Glomerular endothelial cell (primary cell): Measurements from ENCODE around the gene SMOC2. TPM values are rescaled to one million over a fixed set of nuclear protein-coding genes. Genes with fewer than 3 reads are reported as not detected.

Source experiments
- DNase-seq: peaks from one replicate; pipeline ENCODE4 v3.0.0-alpha.2; 2011; ENCODE audit warnings: low read depth, low spot score; ENCODE audit errors: extremely low read depth
- total RNA-seq: library from RNA; depleted of rRNA; stranded (reverse); fragments of >200 nt; gene quantifications from 2 replicates; pipeline ENCODE4 v1.2.3, GENCODE V29; 2015

Gene SMOC2
- total RNA-seq, 1 donor from 2014 or later, result not detected

- no peak for DNase-seq
Observed at GRCh38 chr6:168479421-168479820, 38.4 kb downstream of the SMOC2 start.

- DNase-seq, result no peak
Observed at GRCh38 chr6:168480481-168480880, 39.5 kb downstream of the SMOC2 start.

- no peak for DNase-seq
Observed at GRCh38 chr6:168485818-168486217, 44.8 kb downstream of the SMOC2 start.

- DNase-seq, result no peak
Observed at GRCh38 chr6:168490757-168491156, 49.8 kb downstream of the SMOC2 start.

GRCh38 chr6:168493976-168494375 lies 53.0 kb downstream of the SMOC2 start:
- DNase-seq, result no peak

- DNase-seq, result no peak
Observed at GRCh38 chr6:168494726-168495125, 53.7 kb downstream of the SMOC2 start.

GRCh38 chr6:168495133-168495532 lies 54.1 kb downstream of the SMOC2 start:
- no peak for DNase-seq

- no peak for DNase-seq
Observed at GRCh38 chr6:168495636-168496035, 54.7 kb downstream of the SMOC2 start.

- no peak for DNase-seq
Observed at GRCh38 chr6:168496139-168496996, 55.4 kb downstream of the SMOC2 start.

- DNase-seq, result no peak
Observed at GRCh38 chr6:168496997-168497331, 56.0 kb downstream of the SMOC2 start.

GRCh38 chr6:168497381-168497780 lies 56.4 kb downstream of the SMOC2 start:
- no peak for DNase-seq

- no peak for DNase-seq
Observed at GRCh38 chr6:168498161-168498843, 57.3 kb downstream of the SMOC2 start.

- DNase-seq, result no peak
Observed at GRCh38 chr6:168499045-168499650, 58.2 kb downstream of the SMOC2 start.

GRCh38 chr6:168500519-168500918 lies 59.5 kb downstream of the SMOC2 start:
- no peak for DNase-seq

- DNase-seq, result no peak
Observed at GRCh38 chr6:168501561-168501960, 60.6 kb downstream of the SMOC2 start.

- DNase-seq, result no peak
Observed at GRCh38 chr6:168504366-168504765, 63.4 kb downstream of the SMOC2 start.

GRCh38 chr6:168506460-168506859 lies 65.5 kb downstream of the SMOC2 start:
- no peak for DNase-seq

GRCh38 chr6:168507297-168507696 lies 66.3 kb downstream of the SMOC2 start:
- DNase-seq, result no peak

- no peak for DNase-seq
Observed at GRCh38 chr6:168507730-168508129, 66.7 kb downstream of the SMOC2 start.

GRCh38 chr6:168508903-168509302 lies 67.9 kb downstream of the SMOC2 start:
- DNase-seq, result no peak

GRCh38 chr6:168513766-168514165 lies 72.8 kb downstream of the SMOC2 start:
- DNase-seq, result no peak

- DNase-seq, result no peak
Observed at GRCh38 chr6:168514216-168514615, 73.2 kb downstream of the SMOC2 start.
